Lower leg skin (tissue), 3 donors: ENCODE results near the gene RNF181.

Experiments used
- POLR2A ChIP-seq, 2 donors: fragments of 450-650 bp; IDR thresholded peaks; one replicate each; pipeline ENCODE4 v1.6.1; 2016 to 2017; ENCODE audit warnings: antibody characterized with exemption in 2 of 2, mild to moderate bottlenecking in 1 of 2, moderate library complexity in 1 of 2
- TF ChIP-seq, protein P1 (sequence below), 3 donors: fragments of 450-650 bp; IDR thresholded peaks; one replicate each; pipeline ENCODE4 v1.5.1; 2016; ENCODE audit warnings: antibody characterized with exemption in 3 of 3, mild to moderate bottlenecking in 3 of 3, moderate library complexity in 2 of 3

DNA sequence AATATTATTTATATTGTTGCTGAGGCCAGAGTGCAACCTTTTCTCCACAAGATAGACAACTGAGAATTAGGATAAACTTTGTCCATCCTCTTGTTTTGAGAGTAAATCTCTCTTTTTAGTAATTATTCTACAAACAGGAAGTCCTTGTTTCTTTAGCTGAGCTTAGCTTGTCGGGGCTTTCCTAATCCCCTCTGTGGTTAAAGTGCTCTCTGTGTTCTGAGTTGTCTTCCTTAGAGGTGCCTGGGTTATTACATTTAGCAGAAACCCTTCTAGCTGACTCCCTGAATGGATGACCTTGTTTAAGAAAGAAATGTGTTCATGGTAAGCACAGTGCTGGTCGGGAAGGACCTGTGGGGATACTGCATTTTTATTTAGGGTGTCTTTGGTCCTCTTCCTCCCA, 33.1 kb downstream of the RNF181 start:
- TF ChIP-seq POLR2A (IDR thresholded peaks at IDR 0.05) = no peak
- TF ChIP-seq, protein P1, sequence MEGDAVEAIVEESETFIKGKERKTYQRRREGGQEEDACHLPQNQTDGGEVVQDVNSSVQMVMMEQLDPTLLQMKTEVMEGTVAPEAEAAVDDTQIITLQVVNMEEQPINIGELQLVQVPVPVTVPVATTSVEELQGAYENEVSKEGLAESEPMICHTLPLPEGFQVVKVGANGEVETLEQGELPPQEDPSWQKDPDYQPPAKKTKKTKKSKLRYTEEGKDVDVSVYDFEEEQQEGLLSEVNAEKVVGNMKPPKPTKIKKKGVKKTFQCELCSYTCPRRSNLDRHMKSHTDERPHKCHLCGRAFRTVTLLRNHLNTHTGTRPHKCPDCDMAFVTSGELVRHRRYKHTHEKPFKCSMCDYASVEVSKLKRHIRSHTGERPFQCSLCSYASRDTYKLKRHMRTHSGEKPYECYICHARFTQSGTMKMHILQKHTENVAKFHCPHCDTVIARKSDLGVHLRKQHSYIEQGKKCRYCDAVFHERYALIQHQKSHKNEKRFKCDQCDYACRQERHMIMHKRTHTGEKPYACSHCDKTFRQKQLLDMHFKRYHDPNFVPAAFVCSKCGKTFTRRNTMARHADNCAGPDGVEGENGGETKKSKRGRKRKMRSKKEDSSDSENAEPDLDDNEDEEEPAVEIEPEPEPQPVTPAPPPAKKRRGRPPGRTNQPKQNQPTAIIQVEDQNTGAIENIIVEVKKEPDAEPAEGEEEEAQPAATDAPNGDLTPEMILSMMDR (IDR thresholded peaks at IDR 0.05) = no peak
